ENCODE data around the gene OSTM1.
"Not testable (repeated sequence)": the region's sequence is repeated elsewhere in the genome, so short reads cannot be mapped to it uniquely, and the experiment has no call there.

DNA sequence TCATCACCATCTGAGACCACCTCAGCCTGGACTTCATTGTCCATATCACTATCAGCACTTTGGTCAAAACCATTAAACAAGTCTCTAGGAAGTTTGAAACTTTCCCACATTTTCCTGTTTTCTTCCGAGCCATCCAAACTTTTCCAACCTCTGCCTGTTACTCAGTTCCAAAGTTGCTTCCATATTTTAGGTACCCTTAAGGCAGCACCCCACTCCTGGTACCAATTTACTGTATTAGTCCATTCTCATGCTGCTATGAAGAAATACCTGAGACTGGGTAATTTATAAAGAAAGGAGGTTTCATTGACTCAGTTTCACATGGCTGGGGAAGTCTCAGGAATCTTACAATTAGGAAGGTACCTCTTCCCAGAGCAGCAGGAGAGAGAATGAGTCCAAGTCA, 65.3 kb downstream of the OSTM1 start:
- not testable (repeated sequence) for TF ChIP-seq ZBTB39 (CRISPR knock-in tag; IDR thresholded peaks at IDR 0.05); NFE2 (CRISPR knock-in tag; IDR thresholded peaks at IDR 0.05); ZNF407 (CRISPR knock-in tag; IDR thresholded peaks at IDR 0.05; ENCODE audit: not compliant biosample characterization); JUND (CRISPR knock-in tag; IDR thresholded peaks at IDR 0.05); FOXM1 (CRISPR knock-in tag; IDR thresholded peaks at IDR 0.05); ZNF317 (CRISPR knock-in tag; IDR thresholded peaks at IDR 0.05)
